Measurements from ENCODE around the gene EEIG1.

GRCh38 chr9:127960410-127961154, 20.2 kb downstream of the EEIG1 start:
- TF ChIP-seq EZH2phosphoT487 (IDR thresholded peaks at IDR 0.05; ENCODE audit: insufficient read depth, low read depth) (no peak), EZH2 (IDR thresholded peaks at IDR 0.05; ENCODE audit: insufficient read depth, poor library complexity, severe bottlenecking) (no peak)

Measured in GM23248 (cell line).